Stimulated activated CD4-positive, alpha-beta T cell treated with anti-CD3 and anti-CD28 coated beads, Interleukin-4, amount 100 ng/mL, for 4 hours (primary cell): ENCODE measurements around the gene CEP97.
"Not testable (repeated sequence)": the region's sequence is repeated elsewhere in the genome, so short reads cannot be mapped to it uniquely, and the experiment has no call there.

ENCODE experiments used
- DNase-seq, 2 experiments: peaks; one replicate each; pipeline ENCODE4 v3.0.0-alpha.2; 2020

Gene CEP97

DNA sequence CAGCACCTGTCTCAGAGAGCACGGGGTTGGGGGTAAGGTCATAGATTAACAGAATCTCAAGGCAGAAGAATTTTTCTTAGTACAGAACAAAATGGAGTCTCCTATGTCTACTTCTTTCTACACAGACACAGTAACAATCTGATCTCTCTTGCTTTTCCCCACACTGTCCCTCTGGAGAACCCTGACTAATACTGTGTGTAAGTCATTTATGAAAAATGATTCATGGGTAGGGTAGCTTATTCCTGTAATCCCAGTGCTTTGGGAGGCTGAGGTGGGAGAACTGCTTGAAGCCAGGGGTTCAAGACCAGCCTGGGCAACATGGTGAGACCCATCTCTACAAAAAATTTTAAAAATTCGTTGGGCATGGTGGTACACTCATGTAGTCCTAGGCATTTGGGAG, 19.8 kb upstream of the CEP97 start:
- not testable (repeated sequence) for DNase-seq

DNA sequence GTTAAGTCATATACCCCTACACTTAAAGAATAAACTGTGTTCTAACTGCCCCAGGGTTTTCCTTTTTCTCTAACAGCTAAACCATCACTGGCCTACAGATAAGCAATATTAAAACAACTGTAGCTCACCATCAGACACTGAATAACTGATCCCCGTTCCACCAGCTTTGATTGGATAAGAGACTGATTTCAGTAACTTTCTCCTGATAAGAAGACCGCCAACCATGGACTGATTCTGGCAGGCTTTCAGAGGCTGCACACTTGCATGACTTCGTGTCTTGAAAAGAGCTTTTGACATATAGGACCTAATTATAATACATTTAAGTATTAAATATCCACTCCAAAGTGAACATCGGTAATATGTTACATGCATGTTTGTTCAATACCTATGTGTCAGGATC, 15.3 kb upstream of the CEP97 start:
- DNase-seq: no peak

DNA sequence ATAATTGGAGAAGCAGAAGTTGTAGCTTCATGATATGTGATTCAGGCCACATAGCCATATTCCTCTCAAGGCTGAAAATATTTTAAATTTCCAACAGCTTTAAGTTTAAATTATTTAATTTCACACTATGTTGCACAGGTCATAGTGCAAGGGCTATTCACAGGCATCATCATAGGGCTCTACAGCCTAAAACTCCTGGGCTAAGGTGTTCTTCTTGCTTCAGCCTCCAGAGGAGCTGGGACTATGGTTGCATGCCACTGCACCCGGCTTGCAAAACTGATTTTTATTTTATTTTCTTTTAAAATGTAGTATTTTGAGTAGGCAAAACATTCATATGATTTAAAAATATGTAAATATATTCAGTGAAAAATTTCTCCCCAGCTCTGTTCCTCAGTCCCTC, 6.0 kb upstream of the CEP97 start:
- DNase-seq: no peak

DNA sequence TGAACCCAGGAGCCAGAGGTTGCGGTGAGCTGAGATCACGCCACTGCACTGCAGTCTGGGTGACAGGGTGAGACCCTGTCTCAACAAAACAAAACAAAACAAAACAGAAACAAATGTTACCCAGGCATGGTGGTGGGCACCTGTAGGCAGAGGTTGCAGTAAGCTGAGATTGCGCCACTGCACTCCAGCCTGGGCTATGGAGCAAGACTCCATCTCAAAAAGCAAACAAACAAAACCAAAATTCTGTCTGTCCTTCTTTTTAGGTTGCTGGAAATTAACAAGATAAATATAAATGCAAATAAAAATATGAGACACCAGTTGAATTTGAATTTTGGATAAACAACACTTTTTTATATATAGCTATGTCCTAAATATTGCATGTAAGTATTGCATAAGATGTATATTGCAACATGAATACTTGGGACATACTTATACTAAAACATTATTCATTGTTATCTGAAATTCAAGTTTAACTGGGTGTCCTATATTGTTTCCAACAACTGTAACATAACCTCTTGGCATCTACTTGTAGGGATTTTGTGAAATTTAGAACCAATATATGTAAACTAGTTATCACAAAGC, 4.7 kb upstream of the CEP97 start:
- no peak for DNase-seq

DNA sequence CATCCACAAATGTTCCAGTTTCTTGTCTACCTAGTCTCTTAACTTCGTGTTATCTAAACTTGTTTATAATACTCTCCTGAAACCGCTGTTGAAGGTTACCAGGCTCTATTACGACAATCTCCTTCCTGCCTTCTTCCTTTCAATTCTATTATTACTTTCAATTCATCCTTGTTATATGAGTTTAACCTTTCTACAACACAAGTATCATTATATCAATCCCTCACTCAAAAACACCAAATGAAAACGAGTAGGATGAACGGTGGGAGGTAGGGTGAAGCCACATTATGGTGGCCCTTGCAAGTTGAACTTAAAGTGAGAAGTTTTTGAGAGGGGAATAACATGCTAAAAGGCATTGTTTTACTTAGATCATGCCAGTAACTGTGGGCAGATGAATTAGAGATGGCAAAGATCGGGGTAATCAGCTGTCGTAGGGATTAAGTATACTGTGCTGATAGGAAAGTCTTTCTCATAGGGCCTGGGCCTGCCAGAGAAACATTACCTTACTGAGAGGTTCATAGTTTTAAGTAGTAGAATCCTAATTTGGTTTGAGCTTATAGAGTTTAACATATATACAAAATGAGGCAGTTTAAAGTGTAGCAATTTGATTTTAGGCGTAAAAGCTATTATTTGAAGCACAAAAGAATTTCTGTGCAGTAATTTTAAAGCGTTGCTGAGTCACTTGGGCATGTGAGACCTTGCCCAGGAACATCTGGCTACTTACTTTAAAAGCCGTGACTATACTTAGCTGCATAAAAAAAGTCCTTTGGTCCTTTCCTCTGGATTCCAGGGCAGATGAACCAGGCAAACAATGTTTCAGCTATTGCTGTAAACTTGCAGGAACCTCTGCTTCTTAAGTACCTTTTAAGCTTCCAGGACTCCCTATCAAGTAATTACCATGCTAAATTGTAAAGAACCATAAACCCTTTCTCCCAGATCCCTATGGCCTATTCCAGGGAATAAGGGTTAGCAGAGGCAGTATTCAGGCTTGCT, 3.3 kb upstream of the CEP97 start:
- no peak for DNase-seq

DNA sequence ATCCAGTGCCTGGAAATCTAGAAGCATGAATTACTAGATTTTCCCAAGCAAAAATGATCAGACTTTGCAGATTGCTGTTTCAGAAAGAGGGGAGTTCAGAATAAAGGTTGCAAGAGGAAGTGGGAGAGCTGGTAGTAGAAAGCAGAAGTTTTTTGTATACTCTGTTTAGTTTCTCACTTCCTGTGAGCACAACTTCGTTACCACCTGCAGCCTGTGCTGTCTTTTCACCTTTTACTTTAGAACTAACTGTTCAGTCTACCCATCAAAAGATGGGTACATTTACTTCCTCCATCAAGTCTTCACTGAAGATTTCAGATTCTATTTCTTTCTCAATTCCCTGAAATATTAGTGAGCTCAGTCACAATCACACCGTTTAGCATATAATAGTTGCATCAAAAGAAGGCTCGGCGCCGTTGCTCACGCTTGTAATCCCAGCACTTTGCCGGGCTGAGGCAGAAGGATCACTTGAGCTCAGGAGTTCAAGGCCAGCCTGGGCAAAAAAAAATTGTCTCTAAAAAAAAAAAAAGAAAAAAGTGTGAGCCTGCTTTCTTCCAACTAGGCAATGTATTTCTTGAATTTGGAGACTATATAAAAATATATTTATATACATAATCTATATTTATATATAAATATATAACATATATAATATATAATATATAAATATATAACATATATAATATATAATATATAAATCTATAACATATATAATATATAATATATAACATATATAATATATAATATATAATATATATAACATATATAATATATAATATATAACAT, 1.8 kb upstream of the CEP97 start:
- DNase-seq: no peak

DNA sequence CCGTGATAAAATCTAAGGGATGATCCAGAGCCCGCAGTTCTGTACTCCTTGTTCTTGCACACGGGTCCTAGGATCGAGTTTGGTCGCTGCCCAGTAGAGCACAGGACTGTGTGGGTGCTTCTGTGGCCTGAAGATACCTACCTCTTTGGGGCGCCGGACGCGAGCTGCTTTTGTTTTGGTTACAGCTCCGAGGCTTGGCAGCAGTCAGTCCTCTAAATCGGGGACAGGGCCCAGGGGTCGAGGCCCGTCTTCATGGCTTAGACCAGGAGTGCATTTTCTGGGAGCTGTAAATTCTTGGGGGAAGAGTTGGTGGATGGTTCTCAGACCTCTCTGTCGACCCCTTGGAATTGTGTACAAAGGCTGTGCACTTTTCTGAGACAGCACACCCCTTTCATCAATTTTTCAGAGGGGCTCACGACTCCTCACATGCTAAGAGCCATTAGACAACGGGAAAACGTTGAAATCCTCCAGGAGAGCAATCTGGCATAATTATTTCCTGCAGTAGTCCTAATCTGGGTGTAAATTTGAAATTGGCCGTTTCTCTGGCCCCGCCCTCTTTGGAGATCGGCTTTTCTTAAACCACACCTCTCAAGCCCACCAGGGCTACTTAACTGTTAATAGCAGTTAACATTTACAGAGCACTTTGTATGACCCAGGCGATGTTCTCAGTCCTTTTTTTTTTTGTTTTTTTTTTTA, 928 bp downstream of the CEP97 start:
- DNase-seq: peak; percentile 14 to 21

DNA sequence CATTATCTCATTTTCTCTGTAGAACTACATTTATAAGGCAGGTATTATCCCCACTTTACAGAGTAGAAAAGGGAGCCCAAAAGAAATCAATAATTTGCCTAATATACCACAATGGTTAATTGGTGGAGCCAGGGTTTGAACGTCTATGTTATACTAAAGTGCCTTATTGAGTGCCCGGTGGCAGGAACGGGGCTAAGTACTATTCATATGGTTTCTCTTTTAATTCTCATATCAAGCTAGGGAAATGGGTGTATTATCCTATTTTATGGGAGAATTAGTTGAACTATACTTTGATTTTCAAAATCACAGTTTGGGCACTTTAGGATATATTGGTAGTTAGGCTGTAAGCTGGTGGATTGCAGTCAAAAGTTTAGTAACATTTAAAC, 1.5 kb downstream of the CEP97 start:
- DNase-seq: no peak

DNA sequence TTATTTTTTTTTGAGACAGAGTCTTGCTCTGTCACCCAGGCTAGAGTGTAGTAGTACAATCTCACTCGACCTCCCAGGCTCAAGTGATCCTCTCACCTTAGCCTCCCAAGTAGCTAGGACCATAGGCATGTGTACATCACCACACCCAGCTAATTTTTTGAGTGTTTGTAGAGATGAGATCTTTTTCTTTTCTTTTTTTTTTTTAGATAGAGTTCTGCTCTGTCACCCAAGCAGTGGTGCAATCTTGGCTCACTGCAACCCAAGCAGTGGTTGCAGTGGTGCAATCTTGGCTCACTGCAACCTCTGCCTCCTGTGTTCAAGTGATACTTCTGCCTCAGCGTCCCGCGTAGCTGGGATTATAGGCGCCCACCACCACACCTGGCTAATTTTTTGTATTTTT, 5.2 kb downstream of the CEP97 start:
- DNase-seq: no peak

DNA sequence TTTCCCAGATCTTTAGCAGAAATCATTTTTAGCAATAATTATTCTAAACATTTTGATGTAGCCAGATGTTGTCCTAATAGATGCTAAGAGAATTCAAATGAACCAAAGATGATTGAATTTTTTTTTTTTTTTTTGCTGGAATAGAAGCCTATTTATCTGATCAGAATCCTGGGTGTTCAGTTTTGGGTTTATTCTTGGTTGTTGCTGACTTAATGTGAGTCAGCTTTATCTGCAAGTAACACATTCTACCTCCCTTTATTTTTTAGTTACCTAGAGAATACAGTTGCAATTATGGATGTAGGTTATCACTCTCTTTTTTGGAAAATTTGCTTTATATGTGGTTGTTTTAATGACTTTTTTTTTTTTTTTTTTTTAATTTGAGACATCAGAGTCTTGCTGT, 6.4 kb downstream of the CEP97 start:
- DNase-seq: no peak

DNA sequence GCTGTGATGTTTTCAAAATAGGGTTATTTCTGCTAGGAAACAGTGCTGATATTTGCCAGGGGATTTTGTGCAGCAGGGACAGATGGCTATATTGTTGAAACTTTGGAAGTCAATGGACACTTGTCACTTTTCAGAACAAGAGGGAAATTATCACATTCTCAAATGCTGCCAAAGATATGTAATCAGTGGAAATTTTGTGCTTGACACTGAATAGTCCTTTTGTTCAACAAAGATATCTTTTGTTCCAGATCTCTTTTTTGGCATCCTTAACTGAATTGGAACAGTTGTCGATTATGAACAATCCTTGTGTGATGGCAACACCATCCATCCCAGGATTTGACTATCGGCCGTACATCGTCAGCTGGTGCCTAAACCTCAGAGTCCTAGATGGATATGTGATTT, 7.8 kb downstream of the CEP97 start:
- DNase-seq: no peak

DNA sequence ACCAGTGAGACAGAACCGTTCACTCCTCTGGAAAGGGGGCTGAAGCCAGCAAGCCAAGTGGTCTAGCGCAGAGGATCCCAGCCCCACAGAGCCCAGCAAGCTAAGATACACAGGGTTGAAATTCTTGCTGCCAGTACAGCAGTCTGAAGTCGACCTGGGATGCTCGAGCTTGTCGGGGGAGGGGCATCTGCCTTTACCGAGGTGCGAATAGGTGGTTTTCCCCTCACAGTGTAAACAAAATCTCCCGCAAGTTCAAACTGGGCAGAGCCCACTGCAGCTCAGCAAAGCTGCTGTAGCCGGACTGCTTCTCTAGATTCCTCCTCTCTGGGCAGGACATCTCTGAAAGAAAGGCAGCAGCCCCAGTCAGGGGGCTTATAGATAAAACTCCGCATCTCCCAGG, 11.4 kb downstream of the CEP97 start:
- DNase-seq: no peak

DNA sequence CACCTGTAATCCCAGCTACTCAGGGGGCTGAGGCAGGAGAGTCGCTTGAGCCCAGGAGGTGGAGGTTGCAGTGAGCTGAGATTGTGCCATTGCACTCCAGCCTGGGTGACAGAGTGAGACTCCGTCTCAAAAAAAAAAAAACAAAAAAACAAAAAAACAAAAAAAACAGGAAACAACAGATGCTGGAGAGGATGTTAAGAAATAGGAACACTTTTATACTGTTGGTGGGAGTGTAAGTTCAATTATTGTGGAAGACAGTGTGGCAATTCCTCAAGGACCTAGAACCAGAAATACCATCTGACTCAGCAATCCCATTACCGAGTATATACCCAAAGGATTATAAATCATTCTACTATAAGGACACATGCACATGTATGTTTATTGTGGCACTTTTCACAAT, 17.5 kb downstream of the CEP97 start:
- not testable (repeated sequence) for DNase-seq

DNA sequence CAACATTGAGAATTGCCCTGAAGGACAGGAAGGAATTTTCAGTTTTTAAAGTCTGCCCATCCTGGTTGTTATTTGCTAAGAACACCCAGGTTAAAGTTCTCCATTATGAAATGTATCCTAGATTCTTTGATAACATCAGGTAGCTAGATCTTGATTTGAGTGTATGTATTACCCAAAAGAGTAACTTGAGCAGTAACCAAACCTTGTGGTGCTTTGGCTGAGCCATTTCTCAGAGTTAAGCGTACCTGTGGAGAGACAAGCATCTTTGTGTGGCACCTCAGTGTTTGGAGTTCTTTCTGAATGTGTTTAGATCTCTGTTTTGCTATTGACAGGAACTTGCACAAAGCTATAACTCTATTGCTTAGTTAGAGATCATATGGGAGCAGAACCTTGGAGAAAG, 20.4 kb downstream of the CEP97 start:
- DNase-seq: no peak

DNA sequence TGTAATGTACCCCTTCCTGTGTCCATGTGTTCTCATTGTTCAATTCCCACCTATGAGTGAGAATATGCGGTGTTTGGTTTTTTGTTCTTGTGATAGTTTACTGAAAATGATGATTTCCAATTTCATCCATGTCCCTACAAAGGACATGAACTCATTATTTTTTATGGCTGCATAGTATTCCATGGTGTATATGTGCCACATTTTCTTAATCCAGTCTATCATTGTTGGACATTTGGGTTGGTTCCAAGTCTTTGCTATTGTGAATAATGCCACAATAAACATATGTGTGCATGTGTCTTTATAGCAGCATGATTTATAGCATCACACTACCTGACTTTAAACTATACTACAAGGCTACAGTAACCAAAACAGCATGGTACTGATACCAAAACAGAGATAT, 21.5 kb downstream of the CEP97 start:
- DNase-seq: not testable (repeated sequence)

DNA sequence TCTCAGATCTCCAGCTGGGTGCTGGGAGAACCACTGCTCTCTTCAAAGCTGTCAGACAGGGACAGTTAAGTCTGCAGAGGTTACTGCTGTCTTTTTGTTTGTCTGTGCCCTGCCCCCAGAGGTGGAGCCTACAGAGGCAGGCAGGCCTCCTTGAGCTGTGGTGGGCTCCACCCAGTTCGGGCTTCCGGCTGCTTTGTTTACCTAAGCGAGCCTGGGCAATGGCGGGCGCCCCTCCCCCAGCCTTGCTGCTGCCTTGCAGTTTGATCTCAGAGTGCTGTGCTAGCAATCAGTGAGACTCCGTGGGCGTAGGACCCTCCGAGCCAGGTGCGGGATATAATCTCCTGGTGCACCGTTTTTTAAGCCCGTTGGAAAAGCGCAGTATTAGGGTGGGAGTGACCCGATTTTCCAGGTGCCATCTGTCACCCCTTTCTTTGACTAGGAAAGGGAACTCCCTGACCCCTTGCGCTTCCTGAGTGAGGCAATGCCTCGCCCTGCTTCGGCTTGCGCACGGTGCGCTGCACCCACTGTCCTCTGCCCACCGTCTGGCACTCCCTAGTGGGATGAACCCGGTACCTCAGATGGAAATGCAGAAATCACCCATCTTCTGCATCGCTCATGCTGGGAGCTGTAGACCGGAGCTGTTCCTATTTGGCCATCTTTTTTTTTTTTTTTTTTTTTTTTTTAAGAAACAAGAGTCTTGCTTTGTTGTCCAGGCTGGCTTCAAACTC, 29.1 kb downstream of the CEP97 start:
- DNase-seq: not testable (repeated sequence)

DNA sequence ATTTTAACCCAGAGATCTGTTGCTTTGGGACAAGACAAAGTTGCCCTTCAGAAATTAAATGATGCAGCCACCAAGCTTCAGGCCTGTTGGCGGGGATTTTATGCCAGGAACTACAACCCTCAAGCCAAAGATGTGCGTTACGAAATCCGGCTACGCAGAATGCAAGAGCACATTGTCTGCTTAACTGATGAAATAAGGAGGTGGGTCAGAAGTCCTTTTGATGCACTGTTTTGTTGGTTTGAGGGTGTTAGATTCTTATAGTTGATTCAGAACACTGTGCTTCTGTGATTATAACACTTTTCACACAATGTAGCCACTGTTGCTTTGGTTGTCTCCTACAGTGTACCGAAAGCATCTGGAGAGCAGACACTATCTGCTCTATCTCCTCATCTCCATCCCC, 33.8 kb downstream of the CEP97 start:
- no peak for DNase-seq

DNA sequence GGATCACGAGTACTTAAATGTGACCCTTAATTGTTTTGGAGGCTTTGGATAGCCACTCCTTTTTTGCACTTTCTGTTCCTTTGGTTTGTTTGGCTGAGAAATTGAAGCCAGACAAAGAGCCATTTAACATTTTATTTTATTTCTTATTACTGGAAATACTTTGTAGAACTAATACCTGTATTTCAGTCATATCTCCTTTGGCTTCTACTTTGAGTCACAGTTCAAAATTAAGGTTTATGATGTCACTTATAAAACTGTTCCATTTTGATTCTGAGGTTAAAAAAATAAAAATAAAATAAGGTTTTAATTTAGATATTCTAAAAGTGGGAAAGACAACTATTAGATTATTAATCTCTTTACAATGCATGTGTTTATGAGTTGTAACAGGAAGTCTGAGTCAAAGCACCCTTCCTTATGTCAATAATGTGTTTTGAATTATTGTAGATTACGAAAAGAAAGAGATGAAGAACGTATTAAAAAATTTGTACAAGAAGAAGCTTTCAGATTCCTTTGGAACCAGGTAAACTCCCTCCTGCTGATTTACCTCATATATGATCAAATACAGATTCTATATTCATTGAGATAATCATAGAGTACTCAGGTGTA, 37.7 kb downstream of the CEP97 start:
- DNase-seq: no peak

DNA sequence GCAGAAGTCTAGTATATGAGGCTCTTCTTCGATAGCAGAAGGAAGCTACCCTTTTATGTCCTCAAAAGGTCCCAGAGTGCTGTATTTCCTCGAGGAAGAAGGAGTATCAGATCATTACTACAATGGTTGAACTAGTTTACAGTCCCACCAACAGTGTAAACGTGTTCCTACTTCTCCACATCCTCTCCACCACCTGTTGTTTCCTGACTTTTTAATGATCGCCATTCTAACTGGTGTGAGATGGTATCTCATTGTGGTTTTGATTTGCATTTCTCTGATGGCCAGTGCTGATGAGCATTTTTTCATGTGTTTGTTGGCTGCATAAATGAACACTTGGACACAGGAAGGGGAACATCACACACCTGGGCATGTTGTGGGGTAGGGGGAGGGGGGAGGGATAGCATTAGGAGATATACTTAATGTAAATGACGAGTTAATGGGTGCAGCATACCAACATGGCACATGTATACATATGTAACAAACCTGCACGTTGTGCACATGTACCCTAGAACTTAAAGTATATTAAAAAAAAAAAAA, 53.4 kb downstream of the CEP97 start:
- DNase-seq: not testable (repeated sequence)

DNA sequence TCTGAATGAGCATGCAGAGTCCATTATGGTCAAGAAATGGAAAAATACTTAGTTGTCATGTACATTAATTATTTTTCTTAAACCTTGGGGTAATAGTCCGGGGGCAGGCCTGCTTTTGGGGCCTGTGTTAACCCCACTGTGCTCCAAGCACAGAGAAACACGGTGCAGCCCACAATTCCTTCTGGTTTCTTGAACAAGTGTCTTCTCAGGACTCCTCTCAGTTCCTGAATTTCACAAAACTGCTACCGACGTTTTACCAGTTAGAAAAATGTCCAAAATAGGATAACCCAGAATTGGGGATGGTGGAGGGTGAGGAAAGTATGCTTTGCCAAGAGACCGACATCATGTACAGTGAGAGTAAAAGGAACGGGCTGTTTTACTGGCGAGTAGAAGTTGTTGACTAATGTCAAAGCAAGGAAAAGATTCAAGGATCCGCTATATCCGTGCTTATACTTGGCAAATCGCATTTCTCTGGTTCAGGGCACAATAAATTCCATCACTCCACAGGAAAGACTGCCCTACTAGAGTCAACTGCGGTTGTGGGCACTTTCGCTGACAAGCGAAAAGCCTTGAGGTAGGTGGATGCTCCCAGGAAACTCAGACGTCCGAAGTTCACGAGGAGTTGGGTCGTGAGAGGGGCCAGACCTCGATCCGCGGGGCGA, 54.1 kb downstream of the CEP97 start:
- DNase-seq: no peak
